GM12801 (cell line): Measurements from ENCODE around the gene PGC.

Experiments
- CTCF ChIP-seq: IDR thresholded peaks from one replicate; pipeline ENCODE4 v1.5.1; 2011; ENCODE audit warnings: control low read depth; ENCODE audit not compliant: insufficient read length; ENCODE audit errors: extremely low read depth

The PGC gene

GRCh38 chr6:41705996-41706835, 41.0 kb downstream of the PGC start:
- TF ChIP-seq CTCF: peak; percentile 18

- TF ChIP-seq CTCF: no peak
These were observed 41.7 kb downstream of the PGC start for GRCh38 chr6:41705311-41705995.

- TF ChIP-seq CTCF: no peak
These were observed 42.4 kb downstream of the PGC start for GRCh38 chr6:41704656-41705310.

- TF ChIP-seq CTCF: no peak
These were observed 43.2 kb downstream of the PGC start for GRCh38 chr6:41704028-41704427.

GRCh38 chr6:41702771-41703494, 44.3 kb downstream of the PGC start:
- no peak for TF ChIP-seq CTCF

- TF ChIP-seq CTCF: no peak
These were observed 45.0 kb downstream of the PGC start for GRCh38 chr6:41702089-41702745.
